Measurements from ENCODE around the gene SEMA3G.

SEMA3G gene

GRCh38 chr3:52434491-52435115 lies 10.3 kb downstream of the SEMA3G start:
- CTCF ChIA-PET: interaction anchor here (26.2 to 28.6 kb wide), 2 partner anchors 9 to 13 kb away, joined by 1004 read pairs; partner anchors contain the start of genes NISCH, SEMA3G and TNNC1
- TF ChIP-seq CTCF (IDR thresholded peaks at IDR 0.05; ENCODE audit: insufficient read depth, low read length, missing control alignments): no peak
- POLR2A ChIA-PET: no interaction called here
- DNase-seq (ENCODE audit: low read depth, low spot score): no peak
- H3K4me3 ChIP-seq (ENCODE audit: low read depth, low read length): no peak overlapping the region

- ChIA-PET POLR2A (no interaction called here), CTCF (interaction anchor here (3.4 to 28.6 kb wide), 2 partner anchors 14 to 21 kb away, joined by 22 to 1004 read pairs; partner anchors contain the start of genes NISCH, SEMA3G and TNNC1)
- no peak for DNase-seq (ENCODE audit: low read depth, low spot score)
- no peak overlapping the region for H3K4me3 ChIP-seq (ENCODE audit: low read depth, low read length)
- no peak for TF ChIP-seq CTCF (IDR thresholded peaks at IDR 0.05; ENCODE audit: insufficient read depth, low read length, missing control alignments)
These were observed 10.9 kb downstream of the SEMA3G start for GRCh38 chr3:52433996-52434479.

GRCh38 chr3:52433328-52433995 lies 11.4 kb downstream of the SEMA3G start:
- ChIA-PET POLR2A (no interaction called here), CTCF (interaction anchor here (0.8 to 28.6 kb wide), 5 partner anchors 13 to 38 kb away, joined by 4 to 1004 read pairs (median 6); partner anchors contain the start of genes NISCH, SEMA3G and TNNC1)
- DNase-seq (ENCODE audit: low read depth, low spot score): no peak
- TF ChIP-seq CTCF (IDR thresholded peaks at IDR 0.05; ENCODE audit: insufficient read depth, low read length, missing control alignments): no peak
- H3K4me3 ChIP-seq (ENCODE audit: low read depth, low read length): no peak overlapping the region

GRCh38 chr3:52432691-52433141 lies 12.2 kb downstream of the SEMA3G start:
- POLR2A ChIA-PET: interaction anchor here (1.0 kb wide), 1 partner anchor 16 kb away, joined by 3 read pairs; no protein-coding TSS in a partner anchor
- DNase-seq (ENCODE audit: low read depth, low spot score): no peak
- H3K4me3 ChIP-seq (ENCODE audit: low read depth, low read length): no peak overlapping the region
- no peak for TF ChIP-seq CTCF (IDR thresholded peaks at IDR 0.05; ENCODE audit: insufficient read depth, low read length, missing control alignments)
- CTCF ChIA-PET: interaction anchor here (0.8 to 28.6 kb wide), 5 partner anchors 13 to 39 kb away, joined by 4 to 1004 read pairs (median 6); partner anchors contain the start of genes NISCH, SEMA3G and TNNC1

GRCh38 chr3:52432225-52432624 lies 12.7 kb downstream of the SEMA3G start:
- POLR2A ChIA-PET: interaction anchor here (1.0 kb wide), 1 partner anchor 16 kb away, joined by 3 read pairs; no protein-coding TSS in a partner anchor
- H3K4me3 ChIP-seq (ENCODE audit: low read depth, low read length): no peak overlapping the region
- DNase-seq (ENCODE audit: low read depth, low spot score): no peak
- no peak for TF ChIP-seq CTCF (IDR thresholded peaks at IDR 0.05; ENCODE audit: insufficient read depth, low read length, missing control alignments)
- CTCF ChIA-PET: interaction anchor here (1.8 to 28.6 kb wide), 3 partner anchors 12 to 19 kb away, joined by 6 to 1004 read pairs (median 22); partner anchors contain the start of genes NISCH, SEMA3G and TNNC1
